ENCODE measurements around the gene WDR76.

Gene WDR76

GRCh38 chr15:43889042-43889441 lies 62.2 kb downstream of the WDR76 start:
- H3K27me3 ChIP-seq (ENCODE audit: insufficient read depth, poor library complexity, severe bottlenecking): no peaks in the 10 kb centered on the region
- H3K4me3 ChIP-seq (replicated peaks; ENCODE audit: insufficient read depth, low read length): no peak overlapping the region
- TF ChIP-seq POLR2AphosphoS5 (IDR thresholded peaks at IDR 0.05; ENCODE audit: low read depth) (no peak), SPI1 (IDR thresholded peaks at IDR 0.05; ENCODE audit: borderline replicate concordance, low read depth) (no peak), GABPA (IDR thresholded peaks at IDR 0.05; ENCODE audit: low read depth) (no peak)
- TF ChIP-seq, protein P1, sequence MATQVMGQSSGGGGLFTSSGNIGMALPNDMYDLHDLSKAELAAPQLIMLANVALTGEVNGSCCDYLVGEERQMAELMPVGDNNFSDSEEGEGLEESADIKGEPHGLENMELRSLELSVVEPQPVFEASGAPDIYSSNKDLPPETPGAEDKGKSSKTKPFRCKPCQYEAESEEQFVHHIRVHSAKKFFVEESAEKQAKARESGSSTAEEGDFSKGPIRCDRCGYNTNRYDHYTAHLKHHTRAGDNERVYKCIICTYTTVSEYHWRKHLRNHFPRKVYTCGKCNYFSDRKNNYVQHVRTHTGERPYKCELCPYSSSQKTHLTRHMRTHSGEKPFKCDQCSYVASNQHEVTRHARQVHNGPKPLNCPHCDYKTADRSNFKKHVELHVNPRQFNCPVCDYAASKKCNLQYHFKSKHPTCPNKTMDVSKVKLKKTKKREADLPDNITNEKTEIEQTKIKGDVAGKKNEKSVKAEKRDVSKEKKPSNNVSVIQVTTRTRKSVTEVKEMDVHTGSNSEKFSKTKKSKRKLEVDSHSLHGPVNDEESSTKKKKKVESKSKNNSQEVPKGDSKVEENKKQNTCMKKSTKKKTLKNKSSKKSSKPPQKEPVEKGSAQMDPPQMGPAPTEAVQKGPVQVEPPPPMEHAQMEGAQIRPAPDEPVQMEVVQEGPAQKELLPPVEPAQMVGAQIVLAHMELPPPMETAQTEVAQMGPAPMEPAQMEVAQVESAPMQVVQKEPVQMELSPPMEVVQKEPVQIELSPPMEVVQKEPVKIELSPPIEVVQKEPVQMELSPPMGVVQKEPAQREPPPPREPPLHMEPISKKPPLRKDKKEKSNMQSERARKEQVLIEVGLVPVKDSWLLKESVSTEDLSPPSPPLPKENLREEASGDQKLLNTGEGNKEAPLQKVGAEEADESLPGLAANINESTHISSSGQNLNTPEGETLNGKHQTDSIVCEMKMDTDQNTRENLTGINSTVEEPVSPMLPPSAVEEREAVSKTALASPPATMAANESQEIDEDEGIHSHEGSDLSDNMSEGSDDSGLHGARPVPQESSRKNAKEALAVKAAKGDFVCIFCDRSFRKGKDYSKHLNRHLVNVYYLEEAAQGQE (IDR thresholded peaks at IDR 0.05; ENCODE audit: insufficient replicate concordance, low read depth): no peak
- TF ChIP-seq, protein P2, sequence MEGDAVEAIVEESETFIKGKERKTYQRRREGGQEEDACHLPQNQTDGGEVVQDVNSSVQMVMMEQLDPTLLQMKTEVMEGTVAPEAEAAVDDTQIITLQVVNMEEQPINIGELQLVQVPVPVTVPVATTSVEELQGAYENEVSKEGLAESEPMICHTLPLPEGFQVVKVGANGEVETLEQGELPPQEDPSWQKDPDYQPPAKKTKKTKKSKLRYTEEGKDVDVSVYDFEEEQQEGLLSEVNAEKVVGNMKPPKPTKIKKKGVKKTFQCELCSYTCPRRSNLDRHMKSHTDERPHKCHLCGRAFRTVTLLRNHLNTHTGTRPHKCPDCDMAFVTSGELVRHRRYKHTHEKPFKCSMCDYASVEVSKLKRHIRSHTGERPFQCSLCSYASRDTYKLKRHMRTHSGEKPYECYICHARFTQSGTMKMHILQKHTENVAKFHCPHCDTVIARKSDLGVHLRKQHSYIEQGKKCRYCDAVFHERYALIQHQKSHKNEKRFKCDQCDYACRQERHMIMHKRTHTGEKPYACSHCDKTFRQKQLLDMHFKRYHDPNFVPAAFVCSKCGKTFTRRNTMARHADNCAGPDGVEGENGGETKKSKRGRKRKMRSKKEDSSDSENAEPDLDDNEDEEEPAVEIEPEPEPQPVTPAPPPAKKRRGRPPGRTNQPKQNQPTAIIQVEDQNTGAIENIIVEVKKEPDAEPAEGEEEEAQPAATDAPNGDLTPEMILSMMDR (IDR thresholded peaks at IDR 0.05; ENCODE audit: insufficient read depth, low read length): no peak
- no peak for DNase-seq (ENCODE audit: low read depth in 1 of 2, low spot score in 1 of 2)
- H3K27ac ChIP-seq (replicated peaks): no peak overlapping the region

DNA sequence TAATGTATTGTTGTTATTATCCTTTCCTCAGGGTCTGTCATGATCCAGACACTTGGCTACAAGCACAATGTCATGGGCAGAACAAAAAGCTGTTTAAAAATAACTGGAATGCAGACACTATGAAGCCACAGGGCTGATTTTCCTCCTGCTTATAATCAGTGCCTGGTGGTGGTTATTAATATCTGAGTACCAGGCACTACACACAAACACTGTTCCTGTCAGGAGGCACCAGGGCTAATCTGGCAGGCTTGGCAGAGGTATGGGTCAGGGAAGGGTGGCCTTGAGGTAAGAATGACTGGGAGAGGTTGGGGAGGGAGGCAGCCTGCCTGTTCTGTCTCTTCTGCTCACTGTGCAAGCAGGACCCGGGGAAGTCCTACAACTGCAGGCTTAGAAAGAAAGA lies 67.2 kb downstream of the WDR76 start:
- TF ChIP-seq, protein P1 (IDR thresholded peaks at IDR 0.05; ENCODE audit: insufficient replicate concordance, low read depth): no peak
- TF ChIP-seq GABPA (IDR thresholded peaks at IDR 0.05; ENCODE audit: low read depth) (no peak), SPI1 (IDR thresholded peaks at IDR 0.05; ENCODE audit: borderline replicate concordance, low read depth) (no peak), POLR2AphosphoS5 (IDR thresholded peaks at IDR 0.05; ENCODE audit: low read depth) (no peak)
- TF ChIP-seq, protein P2 (IDR thresholded peaks at IDR 0.05; ENCODE audit: insufficient read depth, low read length): no peak
- DNase-seq (ENCODE audit: low read depth in 1 of 2, low spot score in 1 of 2): no peak
- H3K4me3 ChIP-seq (replicated peaks; ENCODE audit: insufficient read depth, low read length): no peak overlapping the region
- no peak overlapping the region for H3K27ac ChIP-seq (replicated peaks)
- H3K27me3 ChIP-seq (ENCODE audit: insufficient read depth, poor library complexity, severe bottlenecking): no peaks in the 10 kb centered on the region

DNA sequence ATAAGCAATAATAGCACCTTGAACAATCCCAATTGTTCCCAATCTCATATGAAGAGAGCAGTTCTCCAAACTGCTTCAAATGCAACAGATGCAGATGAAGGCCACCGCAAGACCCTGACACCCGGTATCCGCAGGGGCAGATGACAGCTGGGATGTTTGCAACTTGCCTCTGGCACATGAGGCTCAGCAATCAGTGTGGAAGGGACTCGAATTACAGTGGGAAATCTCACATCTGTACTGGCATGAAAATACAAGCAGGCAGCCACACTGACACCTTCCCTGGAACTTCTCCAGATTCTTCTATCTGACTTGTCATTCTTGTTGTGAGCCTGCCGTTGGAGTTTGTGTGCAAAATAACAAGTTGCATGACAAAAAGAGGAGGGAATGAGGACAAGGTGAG lies 68.8 kb downstream of the WDR76 start:
- no peaks in the 10 kb centered on the region for H3K27me3 ChIP-seq (ENCODE audit: insufficient read depth, poor library complexity, severe bottlenecking)
- no peak for DNase-seq (ENCODE audit: low read depth in 1 of 2, low spot score in 1 of 2)
- TF ChIP-seq, protein P2 (IDR thresholded peaks at IDR 0.05; ENCODE audit: insufficient read depth, low read length): no peak
- TF ChIP-seq POLR2AphosphoS5 (IDR thresholded peaks at IDR 0.05; ENCODE audit: low read depth): no peak
- TF ChIP-seq, protein P1 (IDR thresholded peaks at IDR 0.05; ENCODE audit: insufficient replicate concordance, low read depth): no peak
- H3K27ac ChIP-seq (replicated peaks): no peak overlapping the region
- no peak overlapping the region for H3K4me3 ChIP-seq (replicated peaks; ENCODE audit: insufficient read depth, low read length)

Measured in HL-60 (cell line).